Occipital lobe (tissue), 2 donors: ENCODE data around the gene IL19. TPM values are rescaled to one million over a fixed set of nuclear protein-coding genes. Genes with fewer than 3 reads are reported as not detected.
"Not testable (repeated sequence)": the region's sequence is repeated elsewhere in the genome, so short reads cannot be mapped to it uniquely, and the experiment has no call there.

ENCODE experiments used
- DNase-seq: peaks from one replicate; lab custom pipeline; 2025; lab: John Stamatoyannopoulos, UW
- total RNA-seq: library from RNA; depleted of rRNA; stranded (reverse); fragments of >200 nt; gene quantifications from one replicate; pipeline ENCODE4 v1.2.3, GENCODE V29; 2014

IL19 gene
- total RNA-seq, 1 donor from 2014 or later = not detected

DNA sequence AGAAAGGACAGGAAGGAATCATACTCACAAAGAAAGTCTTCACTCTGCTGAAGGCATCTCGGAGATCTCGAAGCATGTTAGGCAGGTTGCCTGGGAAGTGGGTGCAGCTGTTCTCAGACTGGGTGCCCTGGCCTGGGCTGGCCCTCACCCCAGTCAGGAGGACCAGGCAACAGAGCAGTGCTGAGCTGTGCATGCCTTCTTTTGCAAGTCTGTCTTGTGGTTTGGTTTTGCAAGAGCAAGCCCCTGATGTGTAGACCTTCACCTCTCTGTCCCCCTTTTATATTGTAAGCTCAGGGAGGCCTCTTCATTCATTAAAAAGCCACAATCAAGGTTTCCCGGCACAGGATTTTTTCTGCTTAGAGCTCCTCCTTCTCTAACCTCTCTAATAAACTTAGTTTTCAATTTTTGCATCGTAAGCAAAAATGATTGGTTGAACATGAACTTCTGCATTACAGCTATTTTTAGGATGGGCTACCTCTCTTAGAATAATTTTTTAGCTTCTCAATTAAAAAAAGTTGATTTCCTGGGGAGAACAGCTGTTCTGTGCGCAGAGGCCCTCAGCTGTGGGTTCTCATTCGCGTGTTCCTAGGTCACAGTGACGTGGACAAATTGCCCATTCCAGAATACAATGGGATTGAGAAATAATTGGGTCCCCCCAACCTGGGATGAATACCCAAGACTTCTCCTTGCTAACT, 1.8 kb downstream of the IL19 start, which contains the start of gene IL10:
Gene IL10, minus strand, starts transcription at position 252 of the 695 bp plus-strand sequence. Its CDS starts 59 bp downstream, at position 193.
- no peak for DNase-seq

DNA sequence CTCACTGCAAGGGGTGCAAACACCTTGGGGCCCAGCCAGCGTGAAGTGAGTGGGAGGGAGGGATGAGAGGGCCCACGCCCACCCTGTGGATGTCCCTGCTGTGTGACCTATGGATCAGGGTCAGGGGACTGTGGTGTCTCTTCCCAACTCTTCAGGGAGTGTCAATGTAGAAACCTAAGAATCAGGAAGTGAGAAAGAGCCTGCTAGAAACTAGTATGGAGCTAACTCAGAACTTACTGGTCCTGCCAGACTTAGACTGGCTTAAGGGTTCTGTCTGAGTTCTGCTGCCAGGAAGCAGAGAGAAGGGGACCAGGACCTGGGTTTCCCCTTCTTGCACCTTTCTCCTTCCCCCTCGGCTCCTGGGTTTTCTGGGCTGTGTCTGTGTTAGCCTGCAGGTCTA, 3.5 kb downstream of the IL19 start:
- no peak for DNase-seq

DNA sequence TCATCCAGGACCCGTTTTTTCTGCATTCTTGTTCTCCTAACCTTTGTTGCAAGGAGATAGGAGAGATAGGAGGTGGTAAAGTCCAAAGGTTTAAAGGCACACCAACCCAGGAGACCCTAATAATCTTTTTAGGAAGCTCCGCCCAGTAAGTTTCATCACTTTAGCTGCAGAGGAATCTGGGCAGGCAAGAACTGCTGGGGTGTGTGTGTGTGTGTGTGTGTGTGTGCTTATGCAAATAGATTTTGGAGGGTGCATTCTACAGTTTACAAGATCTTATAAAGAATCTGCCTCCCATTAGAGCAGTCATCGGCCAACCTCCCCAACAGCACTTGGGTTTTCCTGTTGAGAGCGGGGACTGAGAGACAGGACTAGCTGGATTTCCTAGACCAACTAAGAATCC, 5.7 kb downstream of the IL19 start:
- no peak for DNase-seq

DNA sequence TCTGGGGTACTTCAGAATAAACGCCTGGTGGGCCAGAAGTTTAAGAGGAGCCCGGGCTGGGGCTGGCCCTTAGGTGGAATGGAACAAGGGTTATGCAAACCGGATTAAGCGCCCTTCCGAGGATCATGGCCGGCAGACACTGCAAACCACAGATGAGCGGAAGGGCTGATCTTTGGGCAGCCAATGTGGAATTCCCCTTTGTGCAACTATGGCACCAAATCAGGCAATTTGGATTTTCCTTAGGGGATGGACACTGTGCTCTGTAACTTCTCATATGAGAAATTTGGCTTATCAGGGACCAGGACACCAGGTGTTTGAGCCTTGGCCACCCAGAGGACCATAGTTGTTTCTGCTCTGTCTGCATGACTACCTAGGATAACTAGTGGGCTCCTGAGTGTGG, 7.5 kb downstream of the IL19 start:
- DNase-seq = no peak

DNA sequence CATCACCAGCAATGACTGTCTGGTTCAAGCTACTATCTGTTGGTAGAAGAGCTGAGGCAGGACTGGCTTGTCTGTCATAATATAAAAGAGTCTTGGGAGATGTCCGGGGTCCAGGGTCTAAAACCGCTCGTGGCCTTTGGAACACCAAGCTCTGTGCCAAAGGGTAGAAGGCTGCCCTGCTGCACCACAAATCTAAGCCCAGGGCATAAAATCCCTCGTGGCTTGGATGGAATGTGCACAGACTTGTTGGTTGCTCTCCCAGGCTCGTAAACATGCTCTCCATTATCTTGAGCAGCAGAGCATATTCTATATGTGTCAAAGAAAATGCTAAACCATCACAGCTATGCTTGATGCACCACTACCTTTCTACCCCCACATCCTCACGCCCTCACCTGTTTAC, 8.3 kb downstream of the IL19 start:
- not testable (repeated sequence) for DNase-seq

DNA sequence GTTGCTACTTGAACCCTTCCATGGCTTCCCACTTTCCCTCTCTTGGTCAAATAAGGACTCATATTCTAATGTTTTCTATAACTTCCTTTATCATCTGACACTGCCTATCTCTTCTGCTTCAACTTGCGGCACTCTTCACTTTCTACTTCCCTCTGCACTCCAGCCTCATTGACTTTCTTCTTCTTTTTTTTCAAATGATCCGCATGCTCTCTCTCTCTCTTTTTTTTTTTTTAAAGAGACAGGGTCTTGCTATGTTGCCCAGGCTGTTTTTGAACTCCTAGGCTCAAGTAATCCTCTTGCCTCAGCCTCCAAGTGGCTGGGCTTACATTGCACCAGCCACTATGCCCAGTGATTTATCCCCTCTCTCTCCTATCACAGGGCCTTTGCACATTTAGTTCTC, 9.1 kb downstream of the IL19 start:
- DNase-seq = no peak

DNA sequence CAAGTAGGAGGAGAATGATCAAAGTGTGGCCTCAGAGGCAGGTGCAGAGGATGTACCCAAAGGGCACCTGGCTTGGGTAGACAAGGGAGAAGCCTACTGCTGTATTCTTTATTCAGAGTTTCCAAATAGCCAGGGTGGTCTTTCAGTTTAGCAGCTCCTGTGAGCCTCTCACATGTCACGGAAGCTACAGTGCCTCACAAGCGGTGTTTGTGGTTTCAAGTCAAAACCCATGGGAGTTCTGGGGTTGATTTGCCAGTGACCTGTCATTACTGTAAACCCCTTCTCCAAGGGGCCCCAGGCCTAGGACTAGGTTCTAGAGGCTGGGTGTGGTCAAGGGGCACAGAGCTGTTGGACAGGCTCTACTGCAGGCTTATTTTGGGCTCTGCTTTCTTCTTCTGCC, 11.9 kb downstream of the IL19 start:
- DNase-seq = no peak

DNA sequence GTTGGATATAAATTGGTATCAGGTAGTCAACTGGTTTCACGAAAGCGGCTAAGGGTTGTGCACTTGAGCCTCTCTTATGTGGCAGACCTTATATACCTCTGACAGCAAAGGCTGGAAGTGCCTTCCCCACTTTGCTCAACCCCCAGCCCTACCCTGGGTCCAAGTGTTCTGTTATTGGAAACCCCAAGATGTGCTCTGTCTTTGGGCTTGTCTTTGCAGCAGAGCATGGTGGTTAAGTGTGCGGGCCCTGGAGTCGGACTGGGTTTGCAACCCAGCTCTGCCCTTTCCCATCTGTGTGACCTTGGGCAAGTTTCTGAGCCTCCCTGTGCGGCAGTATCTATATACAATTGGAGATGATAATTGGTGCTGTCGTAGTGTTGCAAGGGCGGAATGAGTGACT, 12.9 kb downstream of the IL19 start:
- DNase-seq = no peak

DNA sequence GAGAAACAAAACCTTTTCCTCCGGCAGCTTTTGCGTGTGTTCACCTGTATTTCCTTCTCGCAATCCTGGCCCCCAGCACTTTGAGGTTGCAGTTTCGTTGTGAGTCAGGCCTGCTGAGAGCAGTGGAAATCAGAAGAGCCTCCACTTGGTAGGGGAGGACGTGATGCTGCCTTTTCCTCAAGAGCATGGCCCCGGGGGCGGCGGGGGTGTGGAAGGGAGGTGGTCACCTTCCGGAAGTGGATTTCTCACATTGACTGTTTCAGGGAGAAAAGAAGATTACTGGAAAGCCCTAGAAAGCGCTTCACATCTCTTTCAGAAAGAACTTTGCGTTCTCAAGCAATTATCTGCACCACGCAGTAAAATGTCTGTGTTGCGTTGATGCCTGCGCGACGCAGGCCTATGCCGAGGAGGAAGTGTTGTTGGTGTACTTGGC, 13.9 kb downstream of the IL19 start:
- no peak for DNase-seq

DNA sequence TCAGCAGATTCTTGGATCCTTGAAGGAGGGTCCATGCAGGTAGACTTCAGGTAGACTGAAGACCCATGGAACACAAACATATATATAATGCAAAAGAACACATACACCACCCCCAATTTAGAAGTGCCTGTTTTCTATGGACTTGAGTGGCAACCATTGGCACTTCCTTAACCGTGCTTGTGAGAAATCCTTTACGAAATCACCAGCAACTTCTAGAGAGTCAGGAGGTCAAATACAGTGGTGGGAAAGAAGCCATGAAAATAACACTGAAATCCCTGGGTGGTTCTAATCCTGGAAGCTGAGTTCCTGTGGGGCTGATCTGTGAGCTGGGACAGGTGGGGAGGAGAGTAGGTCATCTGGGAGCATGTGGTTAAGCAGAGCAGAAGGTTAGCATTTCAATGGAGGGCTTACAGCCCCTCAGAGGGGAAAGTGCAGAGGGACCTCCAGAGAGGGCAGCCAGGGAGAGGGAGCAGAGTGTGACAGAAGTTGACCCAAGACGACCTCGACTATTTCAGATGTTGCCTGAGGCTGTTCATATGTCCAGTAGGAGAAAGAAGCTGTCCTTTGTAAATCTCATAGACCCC, 14.7 kb downstream of the IL19 start:
- DNase-seq = no peak

DNA sequence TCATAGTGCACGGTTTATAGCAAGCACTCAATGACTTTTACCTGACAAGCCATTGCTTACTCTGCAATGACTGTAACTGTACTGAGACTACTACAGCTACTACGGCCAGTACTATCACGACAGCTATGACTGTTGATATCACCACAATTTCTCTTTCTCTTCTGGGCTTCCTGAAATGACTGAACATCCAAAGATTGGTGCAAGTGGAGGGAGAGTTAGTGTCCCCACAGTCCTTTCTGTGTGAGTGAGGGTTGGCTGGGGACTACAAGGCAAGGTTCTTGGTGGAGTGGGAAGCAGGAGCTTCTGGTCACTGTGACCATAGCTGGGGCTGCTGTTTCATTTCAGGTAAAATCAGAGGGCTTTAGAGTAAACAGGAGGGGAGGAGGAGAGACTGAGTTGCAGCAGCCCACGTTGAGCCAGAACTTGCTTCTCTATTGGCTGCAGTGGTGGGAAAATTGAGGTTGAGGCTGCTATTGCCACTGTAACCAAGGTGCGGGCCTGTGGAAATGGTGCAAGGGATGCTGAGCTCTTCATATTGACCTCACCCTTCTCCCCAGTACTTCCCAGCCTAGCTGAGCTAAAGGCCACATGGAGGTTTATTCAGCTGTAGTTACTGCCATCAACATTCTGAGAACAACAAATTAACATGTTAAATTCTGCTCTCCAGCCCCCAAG, 15.8 kb downstream of the IL19 start:
- DNase-seq = no peak

DNA sequence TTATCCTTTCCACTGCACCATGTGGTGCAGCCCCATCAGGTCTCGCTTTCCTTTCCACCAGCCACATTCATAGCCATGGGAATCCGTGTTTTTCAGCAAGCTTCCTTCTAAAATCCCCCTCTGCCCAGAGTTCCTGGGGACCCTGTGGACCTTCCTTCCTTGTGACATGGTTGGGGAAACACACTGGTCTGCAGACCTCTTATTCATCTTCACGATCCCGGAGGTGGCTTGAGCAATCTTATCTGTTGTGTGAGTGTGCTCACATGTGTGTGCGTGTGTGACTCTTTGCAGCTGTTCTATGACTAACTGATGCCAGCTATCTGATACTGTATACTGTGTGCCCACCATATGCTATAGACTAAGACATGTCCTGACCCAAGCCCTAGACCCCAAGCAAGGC, 17.3 kb downstream of the IL19 start:
- no peak for DNase-seq

DNA sequence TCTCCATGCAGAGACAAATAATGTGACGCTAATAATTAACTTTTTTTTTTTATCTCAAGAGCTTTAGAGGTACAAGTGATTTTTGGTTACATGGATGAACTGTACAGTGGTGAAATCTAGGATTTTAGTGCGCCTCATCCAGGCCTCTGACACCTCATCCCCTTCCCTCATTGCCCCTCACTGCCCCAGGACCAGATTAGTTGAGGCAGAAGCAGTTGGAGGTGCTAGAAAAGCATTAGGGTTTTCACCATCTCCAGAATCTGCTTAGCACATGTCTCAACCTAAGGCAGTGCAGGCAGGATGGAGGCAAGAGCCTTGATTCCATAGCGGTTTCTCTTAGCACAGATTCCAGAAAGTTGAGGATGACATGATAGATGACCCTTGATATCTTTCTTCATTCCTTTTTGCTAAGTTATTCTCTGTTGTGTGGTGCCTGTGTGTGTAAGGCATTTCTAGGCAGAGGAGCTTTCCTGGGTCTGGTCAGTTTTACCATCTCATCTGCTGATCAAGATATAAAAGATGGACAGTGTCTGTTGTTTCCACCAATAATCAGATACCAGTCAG, 18.0 kb downstream of the IL19 start:
- no peak for DNase-seq

DNA sequence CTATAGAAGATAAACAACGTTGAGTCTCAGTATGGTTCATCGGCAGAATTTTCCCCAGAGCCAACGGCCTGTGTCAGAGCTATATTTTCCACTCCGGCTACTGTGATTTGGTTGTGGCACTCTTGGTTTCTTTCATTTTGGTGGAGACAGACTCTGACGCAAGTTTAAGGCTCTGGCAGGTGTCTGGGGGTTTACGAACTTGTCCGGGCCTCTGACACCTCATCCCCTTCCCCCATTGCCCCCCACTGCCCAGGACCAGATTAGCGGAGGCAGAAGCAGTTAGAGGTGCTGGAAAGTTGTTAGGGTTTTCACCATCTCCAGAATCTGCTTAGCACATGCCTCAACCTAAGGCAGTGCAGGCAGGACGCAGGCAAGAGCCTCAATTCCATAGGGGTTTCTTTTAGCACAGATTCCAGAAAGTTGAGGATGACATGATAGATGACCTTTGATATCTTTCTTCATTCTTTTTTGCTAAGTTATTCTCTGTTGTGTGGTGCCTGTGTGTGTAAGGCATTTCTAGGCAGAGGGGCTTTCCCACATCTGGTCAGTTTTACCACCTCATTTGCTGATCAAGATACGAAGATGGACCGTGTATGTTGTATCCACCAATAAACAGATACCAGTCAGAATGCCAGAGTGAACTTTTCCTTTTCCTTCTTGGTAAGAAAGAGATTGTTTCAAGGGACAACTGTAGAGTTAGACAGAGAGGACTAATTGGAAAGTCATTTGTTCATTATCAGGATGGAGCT, 20.1 kb downstream of the IL19 start:
- no peak for DNase-seq

DNA sequence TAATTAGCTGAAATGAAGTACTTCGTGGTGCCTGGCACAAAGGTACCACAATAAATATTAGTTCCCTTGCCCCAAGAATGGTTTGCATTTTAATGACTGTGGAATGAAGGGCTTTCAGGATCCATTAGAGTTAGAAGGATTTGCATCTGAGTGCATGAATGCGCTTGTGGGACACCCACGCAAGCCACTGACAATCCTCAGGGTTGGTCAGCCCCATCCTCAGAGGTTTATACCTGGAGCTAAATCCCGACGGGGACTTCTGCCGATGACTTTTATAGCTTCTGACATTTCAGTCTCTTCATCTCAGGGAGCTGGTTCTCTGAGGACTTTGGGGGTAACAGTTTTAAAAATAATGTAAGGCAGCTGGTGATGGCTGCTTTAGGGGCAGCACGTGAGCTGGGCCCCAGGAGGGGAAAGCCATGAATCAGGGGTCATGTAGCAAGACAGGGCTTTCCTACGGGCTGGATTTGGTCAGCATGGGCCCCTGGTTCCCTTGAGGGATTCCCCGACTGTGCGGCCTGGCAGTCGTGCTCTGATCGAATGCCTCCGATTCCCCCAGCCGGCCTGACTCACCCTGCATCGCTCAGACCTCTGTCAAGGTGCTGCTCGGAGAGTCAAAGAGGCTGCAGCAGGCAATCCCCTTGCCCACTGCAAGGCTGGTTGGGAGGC, 22.5 kb downstream of the IL19 start:
- no peak for DNase-seq

DNA sequence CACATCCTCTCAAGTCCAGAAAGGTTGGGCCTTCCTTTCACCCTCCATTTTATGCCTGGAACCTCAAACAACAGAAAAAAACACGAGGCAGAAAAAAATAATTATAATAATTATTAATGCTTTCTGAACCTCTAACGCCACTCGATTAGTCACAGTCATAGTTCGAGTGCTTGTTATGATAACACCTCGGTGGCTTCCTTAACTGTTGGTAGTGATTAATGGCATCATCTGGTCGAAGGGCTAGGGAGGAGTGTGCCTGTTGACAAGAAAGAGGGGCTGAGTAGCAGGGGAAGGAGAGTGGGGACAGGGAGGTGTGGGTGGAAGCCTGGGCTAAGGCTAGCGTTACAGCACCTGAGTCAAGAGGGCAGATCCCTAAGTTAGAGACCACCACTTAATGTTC, 23.0 kb downstream of the IL19 start:
- DNase-seq = no peak

DNA sequence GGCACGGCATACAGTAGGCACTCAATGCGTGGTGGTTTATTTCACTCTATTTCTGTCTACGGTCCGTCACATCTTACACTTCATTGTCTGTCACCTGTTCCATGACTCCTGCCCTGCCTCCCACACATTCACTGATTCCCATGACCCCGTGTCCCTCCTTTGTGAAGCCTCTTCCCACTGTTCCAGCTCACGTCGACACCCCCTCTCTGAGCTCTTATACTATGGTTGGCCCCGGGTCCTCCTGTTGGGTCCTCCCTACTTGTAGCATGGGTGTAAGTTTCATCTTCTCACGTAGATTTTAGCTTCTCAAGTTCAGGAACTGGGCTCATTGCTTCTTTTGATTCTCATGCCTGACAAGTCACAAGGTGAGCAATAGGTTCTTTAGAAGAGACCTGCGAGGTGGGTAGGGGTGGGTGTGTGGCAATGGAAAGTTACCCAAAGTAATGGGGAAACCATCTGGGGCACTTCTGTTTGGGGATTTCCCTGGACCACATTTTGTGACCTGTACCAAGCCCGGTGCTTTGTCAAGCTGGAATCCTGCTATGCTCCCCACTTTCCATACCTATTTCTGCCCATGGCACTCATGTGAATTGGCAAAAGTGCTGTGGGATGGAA, 23.8 kb downstream of the IL19 start:
- DNase-seq = no peak

DNA sequence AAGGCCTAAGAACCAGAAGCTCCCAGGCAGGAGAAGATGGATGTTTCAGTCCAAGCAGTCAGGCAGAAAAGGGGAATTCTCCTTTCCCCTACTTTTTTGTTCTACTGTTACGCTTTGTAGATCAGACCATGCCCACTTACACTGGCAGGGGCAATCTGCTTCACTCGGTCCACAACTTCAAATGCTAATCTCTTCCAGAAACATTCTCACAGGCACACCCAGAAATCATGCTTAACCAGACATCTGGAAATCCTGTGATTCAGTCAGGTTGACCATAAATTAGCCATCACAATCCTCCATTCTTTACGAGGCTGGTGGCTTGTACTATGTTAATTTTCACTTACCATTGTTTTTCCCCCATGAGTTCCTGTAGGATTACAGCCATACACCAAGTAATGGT, 25.5 kb downstream of the IL19 start:
- DNase-seq = no peak

DNA sequence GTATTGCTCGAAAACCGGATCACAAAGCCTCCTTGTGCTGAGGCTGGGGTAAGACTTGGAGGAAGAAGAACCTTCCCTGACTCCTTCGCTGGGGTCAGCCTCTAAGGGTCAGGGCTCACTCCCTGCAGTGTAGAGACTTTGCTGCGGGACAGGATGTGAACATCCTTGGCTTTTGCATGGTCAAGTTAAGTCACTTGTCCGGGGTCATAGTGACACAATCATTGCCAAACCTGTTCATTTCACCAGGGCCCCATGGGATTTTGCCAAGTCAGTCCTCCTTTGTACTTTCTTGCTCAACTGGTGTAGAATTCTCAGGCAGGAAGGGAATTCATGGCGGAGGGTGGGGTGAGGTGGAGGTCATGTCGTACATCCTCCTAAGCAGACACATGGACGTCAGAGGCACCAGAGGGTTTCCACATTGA, 26.4 kb downstream of the IL19 start:
- DNase-seq = no peak

DNA sequence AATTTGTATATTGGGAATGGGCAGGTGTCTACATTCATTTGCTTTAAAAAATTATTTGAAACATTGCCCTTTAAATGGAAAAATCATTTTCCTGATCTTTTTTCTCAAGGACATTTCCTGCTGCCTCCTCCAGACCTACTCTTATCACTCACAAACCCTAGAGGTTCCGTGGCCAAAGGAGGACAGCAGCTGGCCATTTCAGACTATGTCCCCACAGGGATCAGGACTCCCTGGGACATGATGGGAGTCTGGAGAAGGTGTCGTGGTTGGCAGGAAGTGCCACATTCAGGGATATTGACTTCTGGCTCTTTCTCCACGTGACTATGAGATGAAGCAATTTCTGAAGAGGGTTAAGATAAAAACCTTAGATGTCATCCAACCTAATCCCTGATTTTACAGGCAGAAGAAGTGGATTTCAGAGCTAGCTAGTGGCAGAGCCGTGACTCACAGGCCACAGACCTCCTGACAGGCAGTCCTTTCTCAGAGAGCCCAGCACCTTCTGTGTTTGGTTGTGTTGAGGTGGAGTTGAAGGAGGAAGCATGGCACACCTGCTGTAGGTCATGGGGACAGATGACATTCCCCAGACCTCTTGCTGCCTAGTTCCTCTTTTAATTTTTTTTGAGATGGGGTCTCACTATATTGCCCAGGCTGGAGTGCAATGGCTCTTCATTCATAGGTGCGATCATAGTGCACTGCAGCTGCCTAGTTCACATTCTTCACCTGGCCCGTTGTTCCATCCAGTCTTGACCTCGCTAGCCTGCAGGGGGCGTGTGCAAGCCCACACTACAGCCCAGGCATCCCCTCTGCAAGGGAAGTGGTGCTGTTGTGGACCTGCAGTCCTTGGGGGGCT, 27.2 kb downstream of the IL19 start:
- no peak for DNase-seq
